Effector memory CD8-positive, alpha-beta T cell (primary cell): ENCODE measurements around the gene MISFA.
"Not testable (repeated sequence)": the region's sequence is repeated elsewhere in the genome, so short reads cannot be mapped to it uniquely, and the experiment has no call there.

Source experiments
- ATAC-seq: fragments of 150-1000 bp; cut with Tn5 transposase; replicated peaks from 2 replicates; pipeline ENCODE4 v1.10.0; 2021; ENCODE audit warnings: mild to moderate bottlenecking, moderate library complexity
- DNase-seq, 3 experiments: peaks; one replicate each; pipeline ENCODE4 v3.0.0; 2021
- H3K27ac Mint-ChIP-seq, 2 donors: one replicate each; pipeline ENCODE4 v1.8.0; 2022; ENCODE audit warnings: mild to moderate bottlenecking in 2 of 2, mixed read lengths in 2 of 2, moderate library complexity in 2 of 2
- H3K27me3 Mint-ChIP-seq, 2 donors: one replicate each; pipeline ENCODE4 v1.8.0; 2022; ENCODE audit warnings: mixed read lengths in 2 of 2
- H3K36me3 Mint-ChIP-seq: one replicate; pipeline ENCODE4 v1.8.0; 2022; ENCODE audit warnings: mild to moderate bottlenecking, moderate library complexity, mixed read lengths; ENCODE audit not compliant: insufficient read depth
- H3K4me1 Mint-ChIP-seq, 2 donors: one replicate each; pipeline ENCODE4 v1.8.0; 2022; ENCODE audit warnings: low read depth in 2 of 2, mixed read lengths in 2 of 2
- H3K4me3 Mint-ChIP-seq, 2 donors: one replicate each; pipeline ENCODE4 v1.8.0; 2022; ENCODE audit warnings: mild to moderate bottlenecking in 2 of 2, mixed read lengths in 2 of 2, moderate library complexity in 2 of 2
- H3K9me3 Mint-ChIP-seq, 2 donors: one replicate each; pipeline ENCODE4 v1.8.0; 2022; ENCODE audit warnings: mixed read lengths in 2 of 2

MISFA gene

GRCh38 chr11:18633256-18634139 lies 33.9 kb downstream of the MISFA start:
- peak overlapping the region; percentile 87 to 95 for H3K4me3 Mint-ChIP-seq
- ATAC-seq (no peak), DNase-seq (peak; percentile 3 to 19 (median 12))
- H3K27ac Mint-ChIP-seq, result peak overlapping the region; percentile 96 to 100
- peaks cover 0 to 6% of the 10 kb centered on the region in 2 donors for H3K27me3 Mint-ChIP-seq
- H3K4me1 Mint-ChIP-seq, result peaks cover 17 to 38% of the 10 kb centered on the region in 2 donors
- peaks cover 18% of the 10 kb centered on the region for H3K36me3 Mint-ChIP-seq
- H3K9me3 Mint-ChIP-seq, result no peaks in the 10 kb centered on the region

GRCh38 chr11:18634140-18635032 lies 34.8 kb downstream of the MISFA start, which contains the start of gene SPTY2D1:
Gene SPTY2D1, minus strand, starts transcription at chr11:18634342. Its CDS starts 85 bp downstream, at chr11:18634257.
- Mint-ChIP-seq H3K4me1 (peaks cover 17 to 32% of the 10 kb centered on the region in 2 donors), H3K27me3 (peaks cover 0 to 6% of the 10 kb centered on the region in 2 donors), H3K36me3 (peaks cover 18% of the 10 kb centered on the region), H3K9me3 (no peaks in the 10 kb centered on the region), H3K27ac (peak within 1 kb of the TSS; percentile 96 to 100), H3K4me3 (peak within 1 kb of the TSS; percentile 87 to 95)
- ATAC-seq (peak; percentile 89), DNase-seq (peak; percentile 96 to 97 (median 97))

- Mint-ChIP-seq H3K36me3 (no peaks in the 10 kb centered on the region), H3K4me3 (no peak overlapping the region), H3K9me3 (no peaks in the 10 kb centered on the region), H3K4me1 (no peaks in the 10 kb centered on the region), H3K27me3 (peaks cover 0 to 22% of the 10 kb centered on the region in 2 donors), H3K27ac (no peak overlapping the region)
- ATAC-seq (no peak), DNase-seq (no peak)
Observed at GRCh38 chr11:18641677-18642076, 42.1 kb downstream of the MISFA start.

- H3K4me1 Mint-ChIP-seq, DNase-seq, H3K27ac Mint-ChIP-seq, H3K4me3 Mint-ChIP-seq, ATAC-seq, H3K9me3 Mint-ChIP-seq, H3K36me3 Mint-ChIP-seq: not testable (repeated sequence)
- H3K27me3 Mint-ChIP-seq, result peaks cover 0 to 16% of the 10 kb centered on the region in 2 donors
Observed at GRCh38 chr11:18643034-18643433, 43.4 kb downstream of the MISFA start.

- H3K27ac Mint-ChIP-seq, result peak overlapping the region in 1 of 2 donors; percentile 44
- no peak overlapping the region for H3K4me3 Mint-ChIP-seq
- DNase-seq (no peak), ATAC-seq (no peak)
- H3K4me1 Mint-ChIP-seq, result peaks cover 5 to 6% of the 10 kb centered on the region in 2 donors
- no peaks in the 10 kb centered on the region for H3K36me3 Mint-ChIP-seq
- H3K9me3 Mint-ChIP-seq, result no peaks in the 10 kb centered on the region
- no peaks in the 10 kb centered on the region for H3K27me3 Mint-ChIP-seq
Observed at GRCh38 chr11:18650353-18650752, 50.8 kb downstream of the MISFA start.

- ATAC-seq, result peak; percentile 61
- H3K36me3 Mint-ChIP-seq, result no peaks in the 10 kb centered on the region
Observed at GRCh38 chr11:18650859-18651557, 51.4 kb downstream of the MISFA start.

More at GRCh38 chr11:18650859-18651557, 51.4 kb downstream of the MISFA start:
- Mint-ChIP-seq H3K9me3 (no peaks in the 10 kb centered on the region), H3K27ac (peak overlapping the region in 1 of 2 donors; percentile 44), H3K27me3 (no peaks in the 10 kb centered on the region), H3K4me3 (no peak overlapping the region), H3K4me1 (peaks cover 5 to 6% of the 10 kb centered on the region in 2 donors)
- peak; percentile 25 to 46 (median 27) for DNase-seq
